Urothelium cell line (cell line): Measurements from ENCODE around the gene GSG1.

ENCODE experiments used
- DNase-seq: peaks from one replicate; pipeline ENCODE4 v3.0.0; 2011; ENCODE audit warnings: low spot score, mixed read lengths
- FAIRE-seq: peaks from 2 replicates; lab custom pipeline; 2011; peaks lifted over from hg19 to GRCh38; lab: Jason Lieb, UNC

The GSG1 gene

GRCh38 chr12:13121568-13121967, 18.1 kb upstream of the GSG1 start:
- FAIRE-seq = no peak

GRCh38 chr12:13120413-13120812, 16.9 kb upstream of the GSG1 start:
- no peak for DNase-seq
- FAIRE-seq = peak; percentile 27

More at GRCh38 chr12:13121568-13121967, 18.1 kb upstream of the GSG1 start:
- DNase-seq = no peak

- DNase-seq (no peak), FAIRE-seq (no peak)
Observed at GRCh38 chr12:13119826-13120225, 16.4 kb upstream of the GSG1 start.

GRCh38 chr12:13117029-13117428, 13.6 kb upstream of the GSG1 start:
- FAIRE-seq (no peak), DNase-seq (no peak)

GRCh38 chr12:13116259-13116658, 12.8 kb upstream of the GSG1 start:
- FAIRE-seq = no peak
- no peak for DNase-seq

- no peak for DNase-seq
- peak; percentile 55 for FAIRE-seq
Observed at GRCh38 chr12:13114251-13115052, 11.0 kb upstream of the GSG1 start.

GRCh38 chr12:13112968-13113367, 9.5 kb upstream of the GSG1 start:
- FAIRE-seq (peak; percentile 68), DNase-seq (no peak)

- no peak for DNase-seq
- no peak for FAIRE-seq
Observed at GRCh38 chr12:13106666-13107065, 3.2 kb upstream of the GSG1 start.

- DNase-seq (no peak), FAIRE-seq (no peak)
Observed at GRCh38 chr12:13105781-13106180, 2.3 kb upstream of the GSG1 start.

- no peak for DNase-seq
- FAIRE-seq = peak; percentile 71
Observed at GRCh38 chr12:13104409-13104808, 942 bp upstream of the GSG1 start.

GRCh38 chr12:13102461-13103195, 839 bp downstream of the GSG1 start:
- DNase-seq = no peak
- peak; percentile 48 for FAIRE-seq

GRCh38 chr12:13101821-13102375, 1.6 kb downstream of the GSG1 start:
- peak; percentile 88 for FAIRE-seq

GRCh38 chr12:13100882-13101769, 2.3 kb downstream of the GSG1 start:
- FAIRE-seq (peak; percentile 93), DNase-seq (peak; percentile 97)

More at GRCh38 chr12:13101821-13102375, 1.6 kb downstream of the GSG1 start:
- DNase-seq = peak; percentile 49

GRCh38 chr12:13100605-13100881, 2.9 kb downstream of the GSG1 start:
- peak; percentile 17 for FAIRE-seq

GRCh38 chr12:13099844-13100604, 3.4 kb downstream of the GSG1 start:
- no peak for DNase-seq
- FAIRE-seq = peak; percentile 80

More at GRCh38 chr12:13100605-13100881, 2.9 kb downstream of the GSG1 start:
- DNase-seq = no peak

- FAIRE-seq (peak; percentile 67), DNase-seq (no peak)
Observed at GRCh38 chr12:13099066-13099843, 4.2 kb downstream of the GSG1 start.

GRCh38 chr12:13097491-13098011, 5.9 kb downstream of the GSG1 start:
- no peak for FAIRE-seq
- peak; percentile 37 for DNase-seq

GRCh38 chr12:13095266-13095995, 8.0 kb downstream of the GSG1 start:
- no peak for FAIRE-seq
- DNase-seq = no peak
